DMS 273 treated with DMSO at 0.1 percent for 48 hours (cell line): ENCODE measurements around the gene DYNC1H1.
A peak's percentile ranks its signal among the peaks of the same experiment; 100 is the strongest.

Experiments used
- DNase-seq: peaks from one replicate; lab custom pipeline; 2025; lab: John Stamatoyannopoulos, UW

DYNC1H1 gene

DNA sequence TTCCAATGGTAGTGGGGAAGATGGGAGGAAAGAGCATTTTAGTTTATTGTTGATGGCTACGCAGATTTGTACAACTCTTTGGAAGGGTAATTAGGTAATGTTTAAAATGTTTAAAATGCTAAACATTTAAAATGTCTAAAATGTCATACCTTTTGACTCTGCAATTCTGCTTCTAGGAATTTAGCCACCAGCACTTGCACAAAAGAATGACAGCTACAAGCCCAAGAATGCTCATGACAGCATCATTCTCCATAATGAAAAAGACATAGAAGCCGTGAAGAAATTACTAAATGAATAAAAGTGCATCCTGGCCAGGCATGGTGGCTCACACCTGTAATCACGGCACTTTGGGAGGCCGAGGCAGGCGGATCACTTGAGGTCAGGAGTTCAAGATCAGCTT is 19.9 kb upstream of the DYNC1H1 start:
- DNase-seq, result no peak

DNA sequence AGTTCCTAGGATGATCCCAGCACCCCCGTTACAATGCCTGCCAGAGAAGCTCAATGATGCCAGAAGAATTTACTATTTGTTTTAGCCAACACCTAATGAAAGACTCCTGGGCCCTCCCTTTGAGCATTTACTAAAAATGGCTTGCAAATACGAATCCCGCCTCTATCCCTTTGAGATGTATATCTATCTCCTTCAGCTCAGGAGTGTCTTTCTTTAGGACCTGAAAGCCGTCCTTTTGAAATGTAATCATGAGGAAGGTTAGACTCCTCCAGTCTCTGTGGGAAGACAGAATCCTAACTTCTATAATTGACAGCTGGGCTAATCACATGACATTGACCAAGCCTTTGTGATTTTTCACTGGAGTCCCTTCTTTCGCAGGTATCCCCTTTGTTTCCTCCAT is 19.2 kb upstream of the DYNC1H1 start:
- no peak for DNase-seq

DNA sequence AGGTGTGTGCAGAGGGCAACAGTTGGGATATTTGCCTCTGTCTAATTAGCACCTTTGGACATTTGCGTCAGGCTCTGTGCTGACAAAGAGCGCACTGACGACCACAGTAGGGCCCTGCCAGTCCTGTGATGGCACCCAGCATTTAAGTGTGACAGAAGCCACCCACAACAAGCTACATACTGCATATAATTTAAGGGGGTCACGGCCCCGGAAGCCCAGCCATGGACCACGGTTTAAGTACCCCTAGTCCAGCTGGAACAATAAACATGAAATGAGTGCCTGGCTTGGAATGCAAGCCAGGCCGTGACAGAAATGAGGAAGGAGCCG is 16.8 kb upstream of the DYNC1H1 start:
- DNase-seq, result no peak

DNA sequence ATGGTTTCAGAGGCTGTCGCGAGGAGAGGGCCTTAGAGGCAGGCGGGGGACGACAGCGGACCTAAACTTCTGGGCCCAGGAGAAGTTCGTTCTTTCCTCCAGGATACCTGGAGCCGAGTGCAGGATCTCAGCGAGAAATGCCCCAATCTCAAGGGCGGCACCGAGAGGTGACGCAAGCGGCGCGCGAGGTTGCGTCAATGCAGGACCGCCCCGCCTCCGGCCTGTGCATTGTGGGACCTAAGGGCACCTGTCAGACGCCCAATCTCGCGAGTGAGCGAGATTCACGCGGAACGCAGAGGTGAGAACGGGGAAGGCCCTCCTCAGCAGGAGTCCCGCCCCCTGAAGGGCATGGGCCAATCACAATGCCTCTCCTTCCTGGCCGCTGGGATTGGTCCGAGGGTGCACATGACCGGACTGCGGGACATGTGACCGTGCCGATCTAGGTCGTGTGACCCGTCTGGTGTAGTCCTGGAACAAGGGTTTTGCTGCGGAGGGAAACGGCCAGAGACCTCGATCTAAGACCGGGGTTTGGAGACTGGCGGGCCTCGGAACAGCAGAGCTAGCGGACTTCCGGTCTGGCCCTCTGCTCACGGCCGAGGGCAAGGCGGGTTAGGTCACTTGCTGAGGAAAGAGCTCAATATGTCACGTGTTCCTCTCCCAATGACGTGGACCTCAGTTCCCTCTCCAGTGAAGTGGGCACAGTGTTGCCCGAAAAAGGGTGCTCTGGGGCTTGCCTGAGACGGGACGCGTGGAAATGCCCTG is 16.3 kb upstream of the DYNC1H1 start:
- peak; percentile 99 for DNase-seq

DNA sequence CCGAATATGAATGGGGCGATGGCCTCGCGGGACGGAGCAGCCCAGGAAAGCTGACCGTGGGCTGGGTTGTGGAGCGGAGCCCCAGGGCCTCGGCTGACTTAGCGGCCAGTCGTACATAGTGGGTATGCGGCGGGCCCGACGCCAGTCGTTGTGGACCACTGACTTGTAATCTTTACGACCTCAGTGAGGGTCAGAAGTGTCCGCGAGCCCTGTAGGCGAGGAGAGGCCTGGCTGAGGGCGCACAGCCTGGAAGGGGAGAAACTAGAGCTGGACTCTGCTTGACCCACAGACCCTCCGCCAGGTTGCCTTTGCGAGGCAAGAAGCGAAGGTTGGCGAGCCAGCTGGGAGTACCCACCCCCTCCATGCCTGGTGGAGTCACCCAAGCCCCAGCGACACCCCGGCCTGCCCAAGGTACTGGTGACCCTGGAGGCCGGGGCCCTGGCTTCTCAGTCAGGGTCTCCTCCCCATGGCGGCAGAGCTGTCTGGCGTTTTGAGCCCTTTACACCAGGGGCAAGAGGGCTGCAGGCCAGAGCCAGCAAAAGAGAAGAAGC is 15.6 kb upstream of the DYNC1H1 start:
- DNase-seq, result no peak

DNA sequence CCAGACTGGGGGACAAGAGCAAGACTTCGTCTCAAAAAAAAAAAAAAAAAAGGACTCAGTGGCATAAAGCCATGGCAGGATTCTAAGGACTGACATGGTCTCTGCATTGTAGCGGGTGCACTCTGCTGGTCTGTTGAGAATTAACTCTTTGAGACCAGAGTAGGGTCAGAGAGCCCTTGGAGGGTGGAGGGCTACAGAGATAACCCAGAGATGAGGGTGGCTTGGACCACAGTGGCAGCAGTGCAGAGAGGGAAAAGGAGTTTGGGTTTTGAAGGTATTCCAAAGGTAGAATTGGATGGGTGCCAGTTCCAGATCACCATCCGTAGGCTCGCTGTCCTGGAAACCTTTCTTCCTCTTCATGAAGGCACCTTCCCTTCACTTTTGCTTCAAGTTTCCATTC is 14.3 kb upstream of the DYNC1H1 start:
- no peak for DNase-seq

- no peak for DNase-seq
These were observed 13.7 kb upstream of the DYNC1H1 start for GRCh38 chr14:101950516-101951215.

DNA sequence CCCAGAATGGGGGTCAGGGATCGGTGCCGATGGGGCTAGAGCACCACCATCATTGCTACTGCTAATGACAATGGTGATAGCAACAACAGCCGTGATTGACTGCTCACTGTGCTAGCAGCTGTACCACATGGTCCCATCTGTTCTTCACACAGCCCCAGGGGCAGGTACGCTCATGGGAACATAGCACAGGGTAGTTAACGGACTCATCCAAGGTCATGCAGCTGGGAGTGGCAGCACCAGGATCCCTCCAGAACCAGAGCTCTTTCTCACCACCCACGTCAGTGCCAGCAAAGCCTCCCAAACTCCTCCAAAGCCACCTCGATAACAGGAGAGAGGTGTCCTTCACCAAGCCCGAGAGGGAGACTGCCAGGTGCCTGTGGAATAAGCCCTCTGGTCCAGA is 11.2 kb upstream of the DYNC1H1 start:
- no peak for DNase-seq

DNA sequence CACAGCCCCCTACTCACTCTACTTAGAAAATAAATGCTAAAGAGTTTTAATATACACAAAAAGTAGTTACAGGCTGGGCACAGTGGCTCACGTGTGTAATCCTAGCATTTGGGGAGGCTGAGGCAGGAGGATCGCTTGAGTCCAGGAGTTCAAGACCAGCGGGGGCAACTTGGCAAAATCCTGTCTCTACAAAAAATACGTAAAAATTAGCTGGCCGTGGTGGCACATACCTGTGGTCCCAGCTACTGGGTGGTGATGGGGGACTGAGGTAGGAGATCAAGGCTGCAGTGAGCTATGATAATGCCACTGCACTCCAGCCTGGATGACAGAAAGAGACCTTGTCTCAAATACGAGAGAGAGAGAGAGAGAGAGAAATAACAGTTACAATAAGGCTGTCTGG is 9.9 kb upstream of the DYNC1H1 start:
- no peak for DNase-seq

DNA sequence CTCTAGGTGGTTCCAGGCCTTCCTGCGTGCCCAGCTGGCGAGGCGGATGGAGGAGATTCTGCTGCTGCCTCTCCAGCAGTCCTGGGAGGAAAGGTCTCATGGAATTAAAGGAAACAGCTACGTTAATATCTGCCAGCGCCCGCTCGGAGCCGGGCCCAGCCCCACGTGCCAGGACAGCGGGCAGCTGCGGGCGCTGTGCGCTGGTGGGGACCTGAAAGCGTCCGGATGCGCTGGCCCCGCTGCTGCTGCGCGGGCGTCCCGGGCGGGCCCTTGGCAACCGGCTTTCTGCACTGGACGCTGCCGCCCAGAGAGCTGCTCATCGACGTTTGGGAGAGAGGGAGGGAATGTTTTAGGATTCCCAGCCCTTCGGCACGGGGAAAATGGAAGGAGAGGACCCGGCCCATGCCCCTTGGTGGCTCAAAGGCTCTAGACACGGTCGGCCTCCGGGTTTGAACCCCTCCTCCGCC is 8.6 kb upstream of the DYNC1H1 start:
- no peak for DNase-seq

DNA sequence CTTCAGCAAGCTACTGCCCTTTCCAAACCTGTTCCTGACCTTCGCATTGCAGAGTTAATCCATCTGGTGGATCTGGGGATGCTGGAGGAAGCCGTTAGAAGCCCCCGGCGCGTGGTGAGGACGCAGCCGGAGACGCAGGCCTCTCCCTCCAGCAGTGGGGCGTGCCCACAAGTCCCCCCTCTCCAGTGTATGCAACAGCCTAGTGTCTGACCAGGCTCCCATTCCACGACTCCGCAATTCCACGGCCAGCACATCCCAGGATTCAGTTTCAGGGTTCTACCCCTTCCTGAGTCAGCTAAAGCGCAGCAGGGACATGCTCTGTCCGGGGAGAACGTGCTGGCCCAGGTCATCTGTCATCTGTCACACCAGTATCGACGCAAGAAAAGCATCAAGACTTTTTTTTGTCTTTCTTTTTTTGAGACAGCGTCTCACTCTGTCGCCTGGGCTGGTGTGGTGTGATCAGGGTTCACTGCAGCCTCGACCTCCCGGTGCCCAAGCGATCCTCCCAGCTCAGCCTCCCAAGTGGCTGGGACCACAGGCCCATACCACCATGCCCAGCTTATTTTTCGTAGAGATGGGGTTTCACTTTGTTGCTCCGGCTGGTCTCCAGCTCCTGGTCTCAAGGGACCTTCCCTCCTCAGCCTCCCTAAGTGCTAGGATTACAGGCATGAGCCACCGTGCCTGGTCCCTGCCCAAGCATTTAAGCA is 8.0 kb upstream of the DYNC1H1 start:
- DNase-seq, result no peak

- no peak for DNase-seq
These were observed 6.8 kb upstream of the DYNC1H1 start for GRCh38 chr14:101957406-101958234.

DNA sequence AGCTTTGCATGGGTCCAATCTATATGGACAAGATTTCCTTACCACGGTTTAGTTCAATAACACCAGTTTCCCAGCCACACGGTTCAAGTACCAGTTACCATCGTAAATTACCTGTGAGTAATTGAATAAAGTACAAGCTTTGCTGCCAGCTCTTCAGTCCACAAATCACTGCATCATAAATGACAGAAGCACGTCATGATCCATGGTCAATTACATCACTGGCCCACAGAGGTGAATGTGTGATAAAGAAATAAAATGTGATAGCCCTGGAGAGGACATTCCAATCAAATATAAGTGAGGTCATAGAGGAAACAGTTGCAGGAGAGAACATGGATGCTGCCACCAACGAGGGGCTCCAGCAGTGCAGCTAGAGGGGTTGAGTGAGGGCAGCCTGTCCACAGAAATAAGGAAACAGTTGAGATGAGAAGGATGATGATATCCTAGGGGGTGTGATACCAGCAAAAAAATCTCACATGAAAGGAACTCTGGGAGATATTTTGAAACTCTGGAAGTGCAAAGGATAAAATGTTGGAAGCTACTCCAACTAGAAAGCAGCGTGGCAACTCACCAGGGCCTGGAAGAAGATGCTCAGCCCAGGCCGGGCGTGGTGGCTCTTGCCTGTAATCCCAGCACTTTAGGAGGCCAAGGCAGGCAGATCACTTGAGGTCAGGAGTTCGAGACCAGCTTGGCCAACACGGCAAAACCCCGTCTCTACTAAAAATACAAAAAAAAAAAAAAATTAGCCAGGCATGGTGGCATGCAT is 5.8 kb upstream of the DYNC1H1 start:
- DNase-seq, result no peak

DNA sequence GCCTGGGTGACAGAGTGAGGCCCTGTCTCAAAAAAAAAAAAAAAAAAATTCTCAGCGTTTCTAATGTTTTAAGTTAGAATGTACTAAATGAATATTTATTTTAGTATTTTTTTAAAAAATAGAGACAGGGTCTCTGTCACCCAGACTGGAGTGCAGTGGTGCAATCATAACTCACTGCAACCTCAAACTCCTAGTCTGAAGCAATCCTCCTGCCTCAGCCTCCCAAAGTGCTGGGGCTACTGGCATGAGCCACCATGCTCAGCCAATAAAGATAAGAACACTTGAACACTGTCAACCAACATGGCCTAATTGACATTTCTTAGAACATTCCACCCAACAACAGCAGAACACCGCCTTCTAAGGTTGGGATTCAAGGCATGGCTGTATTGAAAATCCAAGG is 5.1 kb upstream of the DYNC1H1 start:
- DNase-seq, result no peak

- DNase-seq, result no peak
These were observed 4.1 kb upstream of the DYNC1H1 start for GRCh38 chr14:101960225-101960624.

- peak; percentile 67 for DNase-seq
These were observed 3.2 kb upstream of the DYNC1H1 start for GRCh38 chr14:101961011-101961721.

DNA sequence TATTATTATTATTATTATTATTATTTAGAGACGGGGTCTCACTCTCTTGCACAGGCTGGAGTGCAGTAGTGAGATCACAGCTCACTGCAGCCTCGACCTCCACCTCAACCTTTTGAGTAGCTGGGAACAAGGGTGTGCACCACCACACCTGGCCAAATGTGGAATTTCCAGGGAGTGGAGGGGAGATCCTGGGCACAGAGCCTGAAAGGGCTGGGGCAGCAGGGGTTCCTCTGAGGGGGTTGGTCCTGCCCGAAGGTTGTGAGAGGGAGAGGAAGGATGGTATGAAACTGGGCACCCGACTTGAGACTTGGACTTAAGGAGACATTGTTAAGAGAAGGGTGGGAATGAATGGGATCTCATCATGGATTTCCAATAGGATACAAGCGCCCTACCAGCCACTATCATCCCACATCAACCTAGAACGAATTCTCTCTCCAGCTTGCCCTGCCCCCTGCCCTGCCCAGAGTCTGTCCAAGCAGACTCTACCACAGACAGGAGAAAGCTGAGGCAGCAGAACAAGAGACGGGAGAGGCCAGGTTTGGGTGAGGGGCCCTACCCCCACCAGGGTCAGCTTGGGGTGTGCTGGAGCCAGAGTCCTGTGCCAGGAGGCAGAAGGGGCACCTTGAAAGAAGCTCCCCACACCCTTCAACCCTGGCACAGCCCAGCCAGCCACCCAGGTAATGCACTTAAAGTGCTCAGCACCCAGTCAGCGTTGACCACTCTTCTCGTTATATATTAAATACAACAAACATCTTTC is 2.4 kb upstream of the DYNC1H1 start:
- no peak for DNase-seq

DNA sequence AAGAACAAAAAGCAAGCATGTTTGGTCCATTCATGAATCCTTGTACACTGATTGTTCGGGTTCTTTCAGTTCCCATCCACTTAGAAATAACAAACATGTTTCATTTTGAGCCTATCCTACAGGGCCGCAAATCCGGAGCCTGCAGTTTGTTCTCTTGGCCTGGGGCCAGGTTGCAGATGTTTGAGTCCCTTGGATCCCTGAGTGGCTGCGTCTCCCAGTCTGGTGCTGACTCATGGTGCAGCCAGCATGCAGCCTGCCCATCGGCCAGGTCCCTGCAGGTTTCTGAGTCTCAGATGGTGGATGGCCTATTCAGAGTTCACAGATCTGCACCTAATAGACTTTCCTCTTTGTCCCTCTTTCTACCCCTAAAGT is 1.9 kb upstream of the DYNC1H1 start:
- DNase-seq, result peak; percentile 88

DNA sequence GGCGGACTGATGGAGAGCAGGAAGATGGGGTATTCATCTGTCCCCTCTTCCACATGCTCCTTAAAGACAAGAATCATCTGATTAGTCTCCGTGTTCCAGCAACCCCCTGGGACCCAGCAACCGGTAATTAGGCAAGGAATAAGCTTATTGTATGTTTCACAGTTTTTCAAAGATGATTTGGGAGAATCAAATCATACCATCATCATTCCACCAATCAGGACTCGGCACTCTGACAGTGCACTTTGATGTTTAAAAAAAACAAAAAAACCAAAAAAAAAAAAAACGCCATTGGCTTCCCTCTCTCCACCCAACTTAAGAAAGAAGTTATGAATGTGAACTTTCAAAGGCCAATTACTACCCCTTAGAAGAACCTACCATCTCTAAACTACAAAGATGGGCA is 1.3 kb upstream of the DYNC1H1 start:
- no peak for DNase-seq
